HepG2 (cell line): ENCODE measurements around the gene GALNT10. TPM values are rescaled to one million over a fixed set of nuclear protein-coding genes. Genes with fewer than 3 reads are reported as not detected.

Experiments
- ERF ChIP-seq: IDR thresholded peaks from 2 replicates; pipeline ENCODE4 v1.6.1; 2018; ENCODE audit warnings: missing biosample characterization, missing genetic modification reagents
- HOXA3 ChIP-seq: sonication (generic); formaldehyde crosslinking; IDR thresholded peaks from 2 replicates; pipeline ENCODE4 v1.5.0; 2020; ENCODE audit warnings: missing genetic modification reagents
- NCOA1 ChIP-seq: sonication (generic); formaldehyde crosslinking; IDR thresholded peaks from 2 replicates; pipeline ENCODE4 v1.9.0; 2021; ENCODE audit warnings: missing genetic modification reagents
- RXRA ChIP-seq: sonication (generic); formaldehyde crosslinking; IDR thresholded peaks from 2 replicates; pipeline ENCODE4 v1.5.1; 2020; ENCODE audit warnings: missing genetic modification reagents
- ZNF335 ChIP-seq: sonication (generic); formaldehyde crosslinking; IDR thresholded peaks from 2 replicates; pipeline ENCODE4 v1.4.0; 2020; ENCODE audit warnings: missing genetic modification reagents
- ZNF569 ChIP-seq: sonication (generic); formaldehyde crosslinking; IDR thresholded peaks from 2 replicates; pipeline ENCODE4 v1.5.0; 2020; ENCODE audit warnings: mild to moderate bottlenecking, missing genetic modification reagents, moderate library complexity, borderline replicate concordance
- polyA plus RNA-seq, 8 experiments: library from polyadenylated mRNA; depleted of rRNA in 3 of 8; stranded (reverse) in 7 of 8; unstranded in 1 of 8; fragments of >200 nt; fragmentation: Illumina TruSeq in 4 of 8; extraction: Trizol in 4 of 8; gene quantifications; 2 replicates each; pipeline versions ENCODE4 v1.2.1 to v1.2.3, GENCODE V29; 2011 to 2016; ENCODE audit warnings: low read depth in 4 of 8, missing spikeins in 1 of 8, mixed read lengths in 1 of 8; ENCODE audit not compliant: insufficient read depth in 1 of 8
- total RNA-seq, 5 experiments: library from RNA; depleted of rRNA; stranded (reverse); fragments of >200 nt; fragmentation: Illumina TruSeq; extraction: Trizol; gene quantifications; 2 replicates each; pipeline ENCODE4 v1.2.3, GENCODE V29; 2016; ENCODE audit warnings: low read depth in 1 of 5
- TF ChIP-seq, protein P1 (sequence below): sonication (generic); formaldehyde crosslinking; IDR thresholded peaks from 2 replicates; pipeline ENCODE4 v1.4.0; 2020; ENCODE audit warnings: mild to moderate bottlenecking, missing genetic modification reagents, borderline replicate concordance
- TF ChIP-seq, protein P2 (sequence below): sonication (generic); formaldehyde crosslinking; IDR thresholded peaks from 2 replicates; pipeline ENCODE4 v1.5.1; 2020; ENCODE audit warnings: mild to moderate bottlenecking, missing genetic modification reagents, moderate library complexity
- TF ChIP-seq, protein P3 (sequence below): sonication (generic); formaldehyde crosslinking; IDR thresholded peaks from 2 replicates; pipeline ENCODE4 v1.4.0; 2020; ENCODE audit warnings: missing genetic modification reagents, borderline replicate concordance
- TF ChIP-seq, protein P4 (sequence below): IDR thresholded peaks from 2 replicates; pipeline ENCODE4 v1.6.1; 2016; ENCODE audit warnings: missing biosample characterization, missing genetic modification reagents, low read depth
- TF ChIP-seq, protein P5 (sequence below): sonication (generic); formaldehyde crosslinking; IDR thresholded peaks from 2 replicates; pipeline ENCODE4 v1.4.0; 2020; ENCODE audit warnings: missing genetic modification reagents
- TF ChIP-seq, protein P6 (sequence below): sonication (generic); formaldehyde crosslinking; IDR thresholded peaks from 2 replicates; pipeline ENCODE4 v1.5.1; 2020; ENCODE audit warnings: missing genetic modification reagents, mild to moderate bottlenecking, borderline replicate concordance

The GALNT10 gene
- total and polyA plus RNA-seq, 2 of the 13 experiments (the other 11 are each of a cell fraction or from before 2014, with no cell fraction given): 8.1 to 11.2 TPM

DNA sequence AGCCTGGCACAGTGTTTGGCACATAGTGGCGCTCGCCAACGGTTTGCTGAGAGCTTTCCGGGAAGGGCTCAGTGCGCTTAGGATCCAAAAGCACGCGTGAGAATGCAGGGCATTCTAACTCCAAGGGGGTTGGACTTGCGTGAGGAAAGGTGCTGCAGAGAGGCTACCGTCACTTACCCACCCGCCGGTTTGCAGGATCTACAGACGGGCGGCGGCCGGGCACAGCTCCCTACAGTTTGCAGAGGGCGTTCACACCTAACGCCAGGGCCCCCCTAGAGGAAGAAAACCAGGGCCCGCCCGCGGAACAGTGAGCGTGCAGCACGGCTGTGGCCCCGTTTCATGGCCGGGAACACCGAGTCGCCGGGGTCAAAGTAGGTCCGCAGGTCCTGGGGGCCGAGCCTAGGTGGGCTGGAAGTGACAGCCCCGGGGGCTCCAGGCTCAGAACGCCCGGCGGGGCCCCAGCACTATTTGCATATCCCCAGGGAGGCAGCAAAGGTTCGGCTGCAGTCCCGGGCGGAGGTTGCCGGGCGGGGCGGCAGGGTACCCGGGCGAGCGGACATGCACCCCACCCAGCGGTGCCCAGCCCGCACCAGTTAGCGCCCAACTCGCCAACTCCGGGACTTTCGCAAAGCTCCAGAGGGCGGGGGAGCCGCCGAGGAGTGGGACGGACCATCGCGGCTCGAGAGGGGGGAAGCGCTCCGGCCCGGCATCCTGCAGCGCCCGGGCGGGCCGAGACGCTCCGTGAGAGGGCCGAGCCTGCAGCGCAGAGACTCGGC lies 526 bp upstream of the GALNT10 start (continued):
- TF ChIP-seq, protein P1, sequence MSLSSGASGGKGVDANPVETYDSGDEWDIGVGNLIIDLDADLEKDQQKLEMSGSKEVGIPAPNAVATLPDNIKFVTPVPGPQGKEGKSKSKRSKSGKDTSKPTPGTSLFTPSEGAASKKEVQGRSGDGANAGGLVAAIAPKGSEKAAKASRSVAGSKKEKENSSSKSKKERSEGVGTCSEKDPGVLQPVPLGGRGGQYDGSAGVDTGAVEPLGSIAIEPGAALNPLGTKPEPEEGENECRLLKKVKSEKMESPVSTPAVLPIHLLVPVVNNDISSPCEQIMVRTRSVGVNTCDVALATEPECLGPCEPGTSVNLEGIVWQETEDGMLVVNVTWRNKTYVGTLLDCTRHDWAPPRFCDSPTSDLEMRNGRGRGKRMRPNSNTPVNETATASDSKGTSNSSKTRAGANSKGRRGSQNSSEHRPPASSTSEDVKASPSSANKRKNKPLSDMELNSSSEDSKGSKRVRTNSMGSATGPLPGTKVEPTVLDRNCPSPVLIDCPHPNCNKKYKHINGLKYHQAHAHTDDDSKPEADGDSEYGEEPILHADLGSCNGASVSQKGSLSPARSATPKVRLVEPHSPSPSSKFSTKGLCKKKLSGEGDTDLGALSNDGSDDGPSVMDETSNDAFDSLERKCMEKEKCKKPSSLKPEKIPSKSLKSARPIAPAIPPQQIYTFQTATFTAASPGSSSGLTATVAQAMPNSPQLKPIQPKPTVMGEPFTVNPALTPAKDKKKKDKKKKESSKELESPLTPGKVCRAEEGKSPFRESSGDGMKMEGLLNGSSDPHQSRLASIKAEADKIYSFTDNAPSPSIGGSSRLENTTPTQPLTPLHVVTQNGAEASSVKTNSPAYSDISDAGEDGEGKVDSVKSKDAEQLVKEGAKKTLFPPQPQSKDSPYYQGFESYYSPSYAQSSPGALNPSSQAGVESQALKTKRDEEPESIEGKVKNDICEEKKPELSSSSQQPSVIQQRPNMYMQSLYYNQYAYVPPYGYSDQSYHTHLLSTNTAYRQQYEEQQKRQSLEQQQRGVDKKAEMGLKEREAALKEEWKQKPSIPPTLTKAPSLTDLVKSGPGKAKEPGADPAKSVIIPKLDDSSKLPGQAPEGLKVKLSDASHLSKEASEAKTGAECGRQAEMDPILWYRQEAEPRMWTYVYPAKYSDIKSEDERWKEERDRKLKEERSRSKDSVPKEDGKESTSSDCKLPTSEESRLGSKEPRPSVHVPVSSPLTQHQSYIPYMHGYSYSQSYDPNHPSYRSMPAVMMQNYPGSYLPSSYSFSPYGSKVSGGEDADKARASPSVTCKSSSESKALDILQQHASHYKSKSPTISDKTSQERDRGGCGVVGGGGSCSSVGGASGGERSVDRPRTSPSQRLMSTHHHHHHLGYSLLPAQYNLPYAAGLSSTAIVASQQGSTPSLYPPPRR (CRISPR knock-in tag): no peak; the same call in 1 of the 2 replicates
- no peak for TF ChIP-seq ZNF569 (CRISPR knock-in tag)
- TF ChIP-seq, protein P2, sequence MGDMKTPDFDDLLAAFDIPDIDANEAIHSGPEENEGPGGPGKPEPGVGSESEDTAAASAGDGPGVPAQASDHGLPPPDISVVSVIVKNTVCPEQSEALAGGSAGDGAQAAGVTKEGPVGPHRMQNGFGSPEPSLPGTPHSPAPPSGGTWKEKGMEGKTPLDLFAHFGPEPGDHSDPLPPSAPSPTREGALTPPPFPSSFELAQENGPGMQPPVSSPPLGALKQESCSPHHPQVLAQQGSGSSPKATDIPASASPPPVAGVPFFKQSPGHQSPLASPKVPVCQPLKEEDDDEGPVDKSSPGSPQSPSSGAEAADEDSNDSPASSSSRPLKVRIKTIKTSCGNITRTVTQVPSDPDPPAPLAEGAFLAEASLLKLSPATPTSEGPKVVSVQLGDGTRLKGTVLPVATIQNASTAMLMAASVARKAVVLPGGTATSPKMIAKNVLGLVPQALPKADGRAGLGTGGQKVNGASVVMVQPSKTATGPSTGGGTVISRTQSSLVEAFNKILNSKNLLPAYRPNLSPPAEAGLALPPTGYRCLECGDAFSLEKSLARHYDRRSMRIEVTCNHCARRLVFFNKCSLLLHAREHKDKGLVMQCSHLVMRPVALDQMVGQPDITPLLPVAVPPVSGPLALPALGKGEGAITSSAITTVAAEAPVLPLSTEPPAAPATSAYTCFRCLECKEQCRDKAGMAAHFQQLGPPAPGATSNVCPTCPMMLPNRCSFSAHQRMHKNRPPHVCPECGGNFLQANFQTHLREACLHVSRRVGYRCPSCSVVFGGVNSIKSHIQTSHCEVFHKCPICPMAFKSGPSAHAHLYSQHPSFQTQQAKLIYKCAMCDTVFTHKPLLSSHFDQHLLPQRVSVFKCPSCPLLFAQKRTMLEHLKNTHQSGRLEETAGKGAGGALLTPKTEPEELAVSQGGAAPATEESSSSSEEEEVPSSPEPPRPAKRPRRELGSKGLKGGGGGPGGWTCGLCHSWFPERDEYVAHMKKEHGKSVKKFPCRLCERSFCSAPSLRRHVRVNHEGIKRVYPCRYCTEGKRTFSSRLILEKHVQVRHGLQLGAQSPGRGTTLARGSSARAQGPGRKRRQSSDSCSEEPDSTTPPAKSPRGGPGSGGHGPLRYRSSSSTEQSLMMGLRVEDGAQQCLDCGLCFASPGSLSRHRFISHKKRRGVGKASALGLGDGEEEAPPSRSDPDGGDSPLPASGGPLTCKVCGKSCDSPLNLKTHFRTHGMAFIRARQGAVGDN (CRISPR knock-in tag): peak; percentile 75
- TF ChIP-seq, protein P3, sequence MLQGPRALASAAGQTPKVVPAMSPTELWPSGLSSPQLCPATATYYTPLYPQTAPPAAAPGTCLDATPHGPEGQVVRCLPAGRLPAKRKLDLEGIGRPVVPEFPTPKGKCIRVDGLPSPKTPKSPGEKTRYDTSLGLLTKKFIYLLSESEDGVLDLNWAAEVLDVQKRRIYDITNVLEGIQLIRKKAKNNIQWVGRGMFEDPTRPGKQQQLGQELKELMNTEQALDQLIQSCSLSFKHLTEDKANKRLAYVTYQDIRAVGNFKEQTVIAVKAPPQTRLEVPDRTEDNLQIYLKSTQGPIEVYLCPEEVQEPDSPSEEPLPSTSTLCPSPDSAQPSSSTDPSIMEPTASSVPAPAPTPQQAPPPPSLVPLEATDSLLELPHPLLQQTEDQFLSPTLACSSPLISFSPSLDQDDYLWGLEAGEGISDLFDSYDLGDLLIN (CRISPR knock-in tag): no peak
- TF ChIP-seq, protein P4, sequence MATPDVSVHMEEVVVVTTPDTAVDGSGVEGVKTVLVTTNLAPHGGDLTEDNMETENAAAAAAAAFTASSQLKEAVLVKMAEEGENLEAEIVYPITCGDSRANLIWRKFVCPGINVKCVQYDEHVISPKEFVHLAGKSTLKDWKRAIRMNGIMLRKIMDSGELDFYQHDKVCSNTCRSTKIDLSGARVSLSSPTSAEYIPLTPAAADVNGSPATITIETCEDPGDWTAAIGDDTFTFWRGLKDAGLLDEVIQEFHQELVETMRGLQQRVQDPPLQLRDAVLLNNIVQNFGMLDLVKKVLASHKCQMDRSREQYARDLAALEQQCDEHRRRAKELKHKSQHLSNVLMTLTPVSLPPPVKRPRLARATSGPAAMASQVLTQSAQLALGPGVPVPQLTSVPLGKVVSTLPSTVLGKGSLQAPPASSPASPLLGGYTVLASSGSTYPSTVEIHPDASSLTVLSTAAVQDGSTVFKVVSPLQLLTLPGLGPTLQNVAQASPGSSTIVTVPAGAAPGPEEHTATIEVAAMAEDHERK (CRISPR knock-in tag): no peak
- TF ChIP-seq HOXA3 (CRISPR knock-in tag): no peak; the same call in 1 of the 2 replicates
- TF ChIP-seq ZNF335 (CRISPR knock-in tag): no peak
- no peak for TF ChIP-seq NCOA1 (CRISPR knock-in tag)
- no peak for TF ChIP-seq RXRA
- TF ChIP-seq, protein P5, sequence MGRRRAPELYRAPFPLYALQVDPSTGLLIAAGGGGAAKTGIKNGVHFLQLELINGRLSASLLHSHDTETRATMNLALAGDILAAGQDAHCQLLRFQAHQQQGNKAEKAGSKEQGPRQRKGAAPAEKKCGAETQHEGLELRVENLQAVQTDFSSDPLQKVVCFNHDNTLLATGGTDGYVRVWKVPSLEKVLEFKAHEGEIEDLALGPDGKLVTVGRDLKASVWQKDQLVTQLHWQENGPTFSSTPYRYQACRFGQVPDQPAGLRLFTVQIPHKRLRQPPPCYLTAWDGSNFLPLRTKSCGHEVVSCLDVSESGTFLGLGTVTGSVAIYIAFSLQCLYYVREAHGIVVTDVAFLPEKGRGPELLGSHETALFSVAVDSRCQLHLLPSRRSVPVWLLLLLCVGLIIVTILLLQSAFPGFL (CRISPR knock-in tag): no peak
- TF ChIP-seq ERF: no peak
- TF ChIP-seq, protein P6, sequence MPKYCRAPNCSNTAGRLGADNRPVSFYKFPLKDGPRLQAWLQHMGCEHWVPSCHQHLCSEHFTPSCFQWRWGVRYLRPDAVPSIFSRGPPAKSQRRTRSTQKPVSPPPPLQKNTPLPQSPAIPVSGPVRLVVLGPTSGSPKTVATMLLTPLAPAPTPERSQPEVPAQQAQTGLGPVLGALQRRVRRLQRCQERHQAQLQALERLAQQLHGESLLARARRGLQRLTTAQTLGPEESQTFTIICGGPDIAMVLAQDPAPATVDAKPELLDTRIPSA (CRISPR knock-in tag): no peak
